K562 (cell line): ENCODE results near the gene ADORA2B. TPM values are rescaled to one million over a fixed set of nuclear protein-coding genes. Genes with fewer than 3 reads are reported as not detected.

Experiments used
- BACH1 ChIP-seq: fragments of 200-800 bp; sonication (Bioruptor generic); IDR thresholded peaks from 2 replicates; pipeline ENCODE4 v1.6.1; 2016; ENCODE audit warnings: missing genetic modification characterization, missing compliant biosample characterization
- CBFB ChIP-seq: sonication (generic); formaldehyde crosslinking; IDR thresholded peaks from 2 replicates; pipeline ENCODE4 v1.4.0; 2020; ENCODE audit warnings: mild to moderate bottlenecking, missing genetic modification reagents
- CC2D1A ChIP-seq: fragments of 450-650 bp; IDR thresholded peaks from 2 replicates; pipeline ENCODE4 v1.6.1; 2017; ENCODE audit warnings: mild to moderate bottlenecking
- ESRRB ChIP-seq: fragments of 250-450 bp; sonication (Bioruptor Pico); IDR thresholded peaks from 2 replicates; pipeline ENCODE4 v1.5.0; 2020; ENCODE audit warnings: mild to moderate bottlenecking, moderate library complexity, borderline replicate concordance
- FOXK2 ChIP-seq, 2 experiments: fragments of 450-650 bp; IDR thresholded peaks in 1 of 2; conservative IDR thresholded peaks in 1 of 2; 2 replicates each; pipeline ENCODE4 v1.6.1; 2016; ENCODE audit warnings: low read depth in 2 of 2, mild to moderate bottlenecking in 1 of 2
- GTF2E2 ChIP-seq: fragments of 200-800 bp; sonication (Bioruptor generic); IDR thresholded peaks from 2 replicates; pipeline ENCODE4 v1.6.1; 2016; ENCODE audit warnings: missing genetic modification characterization, missing compliant biosample characterization
- KLF10 ChIP-seq: fragments of 250-450 bp; sonication (Bioruptor Pico); IDR thresholded peaks from 2 replicates; pipeline ENCODE4 v1.6.1; 2021; ENCODE audit warnings: matching md5 sums
- RBM39 ChIP-seq: fragments of 200-400 bp; formaldehyde crosslinking; optimal IDR thresholded peaks from 2 replicates; pipeline ENCODE3; 2018; ENCODE audit warnings: low read depth, low read length
- SMARCA5 ChIP-seq: fragments of 450-650 bp; IDR thresholded peaks from 2 replicates; pipeline ENCODE4 v1.6.1; 2016
- TAF15 ChIP-seq: fragments of 200-400 bp; formaldehyde crosslinking; IDR thresholded peaks from 2 replicates; pipeline ENCODE4 v1.6.1; 2017; ENCODE audit warnings: mild to moderate bottlenecking, low read depth, low read length, moderate library complexity
- TARDBP ChIP-seq: fragments of 450-650 bp; IDR thresholded peaks from 2 replicates; pipeline ENCODE4 v1.6.1; 2016
- TFAM ChIP-seq: fragments of 250-450 bp; sonication (Bioruptor Pico); conservative IDR thresholded peaks from 2 replicates; pipeline ENCODE4 v1.5.0; 2021; ENCODE audit warnings: mild to moderate bottlenecking, moderate library complexity
- ZNF24 ChIP-seq: fragments of 450-650 bp; IDR thresholded peaks from 2 replicates; pipeline ENCODE4 v1.6.1; 2016
- ZNF436 ChIP-seq: fragments of 250-450, 450-650 bp; sonication (Bioruptor Pico); formaldehyde crosslinking; IDR thresholded peaks from 2 replicates; pipeline ENCODE4 v1.7.0; 2020; ENCODE audit warnings: mild to moderate bottlenecking
- polyA plus RNA-seq, 8 experiments: library from polyadenylated mRNA; depleted of rRNA in 4 of 8; stranded (reverse) in 5 of 8; unstranded in 3 of 8; fragments of >200 nt; fragmentation: Nextera tagmentation in 2 of 8; fragmentation: Illumina TruSeq in 1 of 8; extraction: Ambion mirVana in 2 of 8; extraction: Trizol in 1 of 8; gene quantifications; 2 replicates each; pipeline versions ENCODE4 v1.2.1 to v1.2.3, GENCODE V29; 2011 to 2014; ENCODE audit warnings: inconsistent platforms in 1 of 8, missing spikeins in 1 of 8
- total RNA-seq, 7 experiments: library from RNA; depleted of rRNA in 6 of 7; stranded (reverse); fragments of >200 nt in 6 of 7; fragmentation: Illumina TruSeq in 2 of 7; extraction: Trizol in 2 of 7; gene quantifications; 2 replicates each; pipeline versions ENCODE4 v1.2.1 to v1.2.3, GENCODE V29; 2011 to 2021; ENCODE audit warnings: low replicate concordance in 1 of 7
- TF ChIP-seq, protein P1 (sequence below), 2 experiments: fragments of 450-650 bp; conservative IDR thresholded peaks; 2 replicates each; pipeline ENCODE4 v1.6.1; 2017; ENCODE audit warnings: mild to moderate bottlenecking in 2 of 2, moderate library complexity in 2 of 2
- TF ChIP-seq, protein P2 (sequence below): conservative IDR thresholded peaks from 2 replicates; pipeline ENCODE4 v1.6.1; 2011; ENCODE audit warnings: low read depth, mild to moderate bottlenecking, low read length; ENCODE audit not compliant: control insufficient read depth
- TF ChIP-seq, protein P3 (sequence below): sonication (generic); formaldehyde crosslinking; IDR thresholded peaks from 2 replicates; pipeline ENCODE4 v1.5.0; 2020; ENCODE audit warnings: missing genetic modification reagents

Gene ADORA2B
- total and polyA plus RNA-seq, 9 of the 15 experiments (the other 6 are each of a cell fraction or from before 2014, with no cell fraction given), result 6.4 to 16.6 (median 10.5) TPM

DNA sequence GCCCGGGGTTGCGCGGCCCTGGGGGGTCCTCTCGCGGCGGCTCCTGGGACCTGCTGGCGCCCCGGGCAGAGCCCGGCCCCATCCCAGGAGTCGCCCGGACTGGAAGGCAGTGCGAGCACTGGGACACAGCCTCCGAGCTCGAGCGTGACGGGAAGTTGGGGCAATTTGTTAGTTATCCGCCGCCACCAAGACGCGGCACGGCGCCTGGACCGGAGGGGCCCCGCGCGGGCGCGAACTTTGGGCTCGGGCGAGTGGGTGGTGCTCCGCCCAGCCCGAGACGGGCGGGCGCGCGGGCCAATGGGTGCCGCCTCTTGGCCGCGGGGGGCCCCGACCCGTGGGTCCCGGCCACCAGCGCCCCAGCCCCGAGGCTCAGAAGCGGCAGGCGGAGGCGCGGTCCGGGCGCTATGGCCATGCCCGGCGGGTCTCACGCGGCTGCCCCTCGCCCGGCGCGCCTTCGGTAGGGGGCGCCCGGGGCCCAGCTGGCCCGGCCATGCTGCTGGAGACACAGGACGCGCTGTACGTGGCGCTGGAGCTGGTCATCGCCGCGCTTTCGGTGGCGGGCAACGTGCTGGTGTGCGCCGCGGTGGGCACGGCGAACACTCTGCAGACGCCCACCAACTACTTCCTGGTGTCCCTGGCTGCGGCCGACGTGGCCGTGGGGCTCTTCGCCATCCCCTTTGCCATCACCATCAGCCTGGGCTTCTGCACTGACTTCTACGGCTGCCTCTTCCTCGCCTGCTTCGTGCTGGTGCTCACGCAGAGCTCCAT lies at the start of gene ADORA2B (continued):
- TF ChIP-seq, protein P1, sequence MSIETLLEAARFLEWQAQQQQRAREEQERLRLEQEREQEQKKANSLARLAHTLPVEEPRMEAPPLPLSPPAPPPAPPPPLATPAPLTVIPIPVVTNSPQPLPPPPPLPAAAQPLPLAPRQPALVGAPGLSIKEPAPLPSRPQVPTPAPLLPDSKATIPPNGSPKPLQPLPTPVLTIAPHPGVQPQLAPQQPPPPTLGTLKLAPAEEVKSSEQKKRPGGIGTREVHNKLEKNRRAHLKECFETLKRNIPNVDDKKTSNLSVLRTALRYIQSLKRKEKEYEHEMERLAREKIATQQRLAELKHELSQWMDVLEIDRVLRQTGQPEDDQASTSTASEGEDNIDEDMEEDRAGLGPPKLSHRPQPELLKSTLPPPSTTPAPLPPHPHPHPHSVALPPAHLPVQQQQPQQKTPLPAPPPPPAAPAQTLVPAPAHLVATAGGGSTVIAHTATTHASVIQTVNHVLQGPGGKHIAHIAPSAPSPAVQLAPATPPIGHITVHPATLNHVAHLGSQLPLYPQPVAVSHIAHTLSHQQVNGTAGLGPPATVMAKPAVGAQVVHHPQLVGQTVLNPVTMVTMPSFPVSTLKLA (conservative IDR thresholded peaks at IDR 0.05), result no peak; a peak in 1 of 4 replicates
- TF ChIP-seq TAF15, result no peak
- TF ChIP-seq, protein P2, sequence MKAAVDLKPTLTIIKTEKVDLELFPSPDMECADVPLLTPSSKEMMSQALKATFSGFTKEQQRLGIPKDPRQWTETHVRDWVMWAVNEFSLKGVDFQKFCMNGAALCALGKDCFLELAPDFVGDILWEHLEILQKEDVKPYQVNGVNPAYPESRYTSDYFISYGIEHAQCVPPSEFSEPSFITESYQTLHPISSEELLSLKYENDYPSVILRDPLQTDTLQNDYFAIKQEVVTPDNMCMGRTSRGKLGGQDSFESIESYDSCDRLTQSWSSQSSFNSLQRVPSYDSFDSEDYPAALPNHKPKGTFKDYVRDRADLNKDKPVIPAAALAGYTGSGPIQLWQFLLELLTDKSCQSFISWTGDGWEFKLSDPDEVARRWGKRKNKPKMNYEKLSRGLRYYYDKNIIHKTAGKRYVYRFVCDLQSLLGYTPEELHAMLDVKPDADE, result 0 out of 2 replicates have a peak, but pooled peaks have one; percentile 28
- no peak for TF ChIP-seq KLF10 (CRISPR knock-in tag)
- TF ChIP-seq ZNF436 (CRISPR knock-in tag), result no peak
- no peak for TF ChIP-seq ESRRB (CRISPR knock-in tag)
- TF ChIP-seq, protein P3, sequence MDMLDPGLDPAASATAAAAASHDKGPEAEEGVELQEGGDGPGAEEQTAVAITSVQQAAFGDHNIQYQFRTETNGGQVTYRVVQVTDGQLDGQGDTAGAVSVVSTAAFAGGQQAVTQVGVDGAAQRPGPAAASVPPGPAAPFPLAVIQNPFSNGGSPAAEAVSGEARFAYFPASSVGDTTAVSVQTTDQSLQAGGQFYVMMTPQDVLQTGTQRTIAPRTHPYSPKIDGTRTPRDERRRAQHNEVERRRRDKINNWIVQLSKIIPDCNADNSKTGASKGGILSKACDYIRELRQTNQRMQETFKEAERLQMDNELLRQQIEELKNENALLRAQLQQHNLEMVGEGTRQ (CRISPR knock-in tag), result no peak
- no peak for TF ChIP-seq CC2D1A
- no peak for TF ChIP-seq CBFB (CRISPR knock-in tag)
- no peak for TF ChIP-seq GTF2E2 (tag)
- TF ChIP-seq SMARCA5, result no peak
- no peak for TF ChIP-seq BACH1 (tag)
- TF ChIP-seq FOXK2 (conservative IDR thresholded peaks at IDR 0.05 in 1 of 2, IDR thresholded peaks at IDR 0.05 in 1 of 2; ENCODE audit: low read depth in 2 of 2), result no peak
- TF ChIP-seq RBM39, result no peak
- TF ChIP-seq TFAM (CRISPR knock-in tag), result no peak
- TF ChIP-seq ZNF24, result peak; percentile 60; the same call in 1 of the 2 replicates
- TF ChIP-seq TARDBP, result no peak
